Subcutaneous abdominal adipose tissue (tissue), 5 donors: Measurements from ENCODE around the gene CD200R1L.

Experiments used
- H3K27ac ChIP-seq: one replicate; pipeline ENCODE4 v1.7.0; 2013; ENCODE audit warnings: low read depth, mild to moderate bottlenecking, inconsistent platforms, low read length, moderate library complexity
- H3K27me3 ChIP-seq, 5 donors: one replicate each; pipeline ENCODE4 v1.7.0; 2013; ENCODE audit warnings: low read length in 5 of 5, inconsistent platforms in 1 of 5; ENCODE audit not compliant: control insufficient read depth in 5 of 5, insufficient read depth in 4 of 5
- H3K36me3 ChIP-seq, 5 donors: one replicate each; pipeline ENCODE4 v1.7.0; 2013; ENCODE audit warnings: low read length in 5 of 5; ENCODE audit not compliant: control insufficient read depth in 5 of 5, insufficient read depth in 5 of 5
- H3K4me1 ChIP-seq, 5 donors: one replicate each; pipeline ENCODE4 v1.7.0; 2013; ENCODE audit warnings: low read length in 5 of 5, mild to moderate bottlenecking in 3 of 5, moderate library complexity in 1 of 5; ENCODE audit not compliant: control insufficient read depth in 5 of 5, insufficient read depth in 5 of 5
- H3K4me3 ChIP-seq, 5 donors: one replicate each; pipeline ENCODE4 v1.7.0; 2013; ENCODE audit warnings: low read length in 5 of 5, low read depth in 1 of 5
- H3K9ac ChIP-seq, 5 donors: one replicate each; pipeline ENCODE4 v1.7.0; 2013; ENCODE audit warnings: low read length in 5 of 5, mild to moderate bottlenecking in 4 of 5, moderate library complexity in 3 of 5
- H3K9me3 ChIP-seq, 5 donors: one replicate each; pipeline ENCODE4 v1.7.0; 2013; ENCODE audit warnings: low read length in 5 of 5; ENCODE audit not compliant: control insufficient read depth in 5 of 5
- donor health status: healthy.
- donor health status: healthy.
- donor health status: healthy.
- donor health status: healthy.
- donor health status: healthy.

Gene CD200R1L

GRCh38 chr3:112779558-112780480 is 66.8 kb downstream of the CD200R1L start:
- no peak overlapping the region for H3K4me3 ChIP-seq
- no peaks in the 10 kb centered on the region for H3K27me3 ChIP-seq
- H3K27ac ChIP-seq: peak overlapping the region; percentile 58
- H3K9ac ChIP-seq: no peak overlapping the region
- H3K36me3 ChIP-seq: no peaks in the 10 kb centered on the region
- H3K9me3 ChIP-seq: no peaks in the 10 kb centered on the region
- peaks cover 4 to 51% (median 31%) of the 10 kb centered on the region in 5 donors for H3K4me1 ChIP-seq

- Histone ChIP-seq H3K27ac (peak overlapping the region; percentile 58), H3K4me1 (peaks cover 4 to 59% (median 37%) of the 10 kb centered on the region in 5 donors), H3K36me3 (no peaks in the 10 kb centered on the region), H3K27me3 (no peaks in the 10 kb centered on the region), H3K9me3 (no peaks in the 10 kb centered on the region), H3K9ac (peak overlapping the region in 1 of 5 donors; percentile 44), H3K4me3 (no peak overlapping the region)
Measured at GRCh38 chr3:112779011-112779410, 67.7 kb downstream of the CD200R1L start.

GRCh38 chr3:112778353-112778948 is 68.2 kb downstream of the CD200R1L start:
- peaks cover 4 to 63% (median 37%) of the 10 kb centered on the region in 5 donors for H3K4me1 ChIP-seq
- H3K4me3 ChIP-seq: no peak overlapping the region
- H3K9me3 ChIP-seq: no peaks in the 10 kb centered on the region
- no peaks in the 10 kb centered on the region for H3K36me3 ChIP-seq
- peak overlapping the region in 1 of 5 donors; percentile 44 for H3K9ac ChIP-seq
- peak overlapping the region; percentile 58 for H3K27ac ChIP-seq
- H3K27me3 ChIP-seq: no peaks in the 10 kb centered on the region

- no peak overlapping the region for H3K9ac ChIP-seq
- no peaks in the 10 kb centered on the region for H3K9me3 ChIP-seq
- no peaks in the 10 kb centered on the region for H3K27me3 ChIP-seq
- H3K27ac ChIP-seq: peak overlapping the region; percentile 13
- peaks cover 4 to 63% (median 39%) of the 10 kb centered on the region in 5 donors for H3K4me1 ChIP-seq
- no peak overlapping the region for H3K4me3 ChIP-seq
- no peaks in the 10 kb centered on the region for H3K36me3 ChIP-seq
Measured at GRCh38 chr3:112777811-112778210, 68.9 kb downstream of the CD200R1L start.

- no peak overlapping the region for H3K4me3 ChIP-seq
- no peak overlapping the region for H3K9ac ChIP-seq
- H3K4me1 ChIP-seq: peaks cover 4 to 63% (median 45%) of the 10 kb centered on the region in 5 donors
- H3K27ac ChIP-seq: no peak overlapping the region
- no peaks in the 10 kb centered on the region for H3K36me3 ChIP-seq
- H3K9me3 ChIP-seq: no peaks in the 10 kb centered on the region
- H3K27me3 ChIP-seq: no peaks in the 10 kb centered on the region
Measured at GRCh38 chr3:112776836-112777235, 69.8 kb downstream of the CD200R1L start.

- no peaks in the 10 kb centered on the region for H3K36me3 ChIP-seq
Measured at GRCh38 chr3:112776000-112776399, 70.7 kb downstream of the CD200R1L start.

GRCh38 chr3:112775011-112775742 is 71.5 kb downstream of the CD200R1L start:
- Histone ChIP-seq H3K4me1 (peaks cover 4 to 54% (median 41%) of the 10 kb centered on the region in 5 donors), H3K36me3 (no peaks in the 10 kb centered on the region), H3K27ac (no peak overlapping the region), H3K27me3 (no peaks in the 10 kb centered on the region), H3K9me3 (no peaks in the 10 kb centered on the region), H3K4me3 (no peak overlapping the region), H3K9ac (peak overlapping the region in 2 of 5 donors; percentile 12 to 15)

More at GRCh38 chr3:112776000-112776399, 70.7 kb downstream of the CD200R1L start:
- peaks cover 4 to 63% (median 44%) of the 10 kb centered on the region in 5 donors for H3K4me1 ChIP-seq
- no peaks in the 10 kb centered on the region for H3K27me3 ChIP-seq
- no peaks in the 10 kb centered on the region for H3K9me3 ChIP-seq
- H3K27ac ChIP-seq: no peak overlapping the region
- H3K4me3 ChIP-seq: no peak overlapping the region
- H3K9ac ChIP-seq: no peak overlapping the region

GRCh38 chr3:112774293-112774926 is 72.3 kb downstream of the CD200R1L start:
- H3K27me3 ChIP-seq: no peaks in the 10 kb centered on the region
- H3K9me3 ChIP-seq: no peaks in the 10 kb centered on the region
- peak overlapping the region in 2 of 5 donors; percentile 12 to 15 for H3K9ac ChIP-seq
- H3K27ac ChIP-seq: no peak overlapping the region
- H3K36me3 ChIP-seq: no peaks in the 10 kb centered on the region
- H3K4me1 ChIP-seq: peaks cover 4 to 48% (median 33%) of the 10 kb centered on the region in 5 donors
- no peak overlapping the region for H3K4me3 ChIP-seq

- H3K27me3 ChIP-seq: no peaks in the 10 kb centered on the region
- H3K9ac ChIP-seq: no peak overlapping the region
- H3K4me3 ChIP-seq: no peak overlapping the region
- no peaks in the 10 kb centered on the region for H3K36me3 ChIP-seq
- peaks cover 4 to 48% (median 28%) of the 10 kb centered on the region in 5 donors for H3K4me1 ChIP-seq
- H3K27ac ChIP-seq: no peak overlapping the region
- no peaks in the 10 kb centered on the region for H3K9me3 ChIP-seq
Measured at GRCh38 chr3:112773864-112774263, 72.8 kb downstream of the CD200R1L start.
